H9 (cell line): Measurements from ENCODE around the gene SZRD1. TPM values are rescaled to one million over a fixed set of nuclear protein-coding genes. Genes with fewer than 3 reads are reported as not detected.

Experiments
- DNase-seq: peaks from one replicate; pipeline ENCODE4 v3.0.0-alpha.2; 2017
- H2AFZ ChIP-seq: one replicate; pipeline ENCODE4 v1.6.1; 2013; ENCODE audit warnings: mild to moderate bottlenecking, low read length, control low read depth, moderate library complexity
- H2AK5ac ChIP-seq: 2 replicates; pipeline ENCODE4 v1.6.1; 2013; ENCODE audit warnings: low read length, control low read depth, mixed read lengths; ENCODE audit not compliant: insufficient read length
- H2BK120ac ChIP-seq: one replicate; pipeline ENCODE4 v1.6.1; 2013; ENCODE audit warnings: low read depth, mild to moderate bottlenecking, low read length, control low read depth, inconsistent platforms; ENCODE audit not compliant: poor library complexity, severe bottlenecking
- H2BK12ac ChIP-seq: 2 replicates; pipeline ENCODE4 v1.6.1; 2013; ENCODE audit warnings: low read length, control low read depth, mixed read lengths, low read depth; ENCODE audit not compliant: insufficient read length
- H2BK15ac ChIP-seq: 2 replicates; pipeline ENCODE4 v1.6.1; 2013; ENCODE audit warnings: low read depth, low read length, control low read depth
- H2BK20ac ChIP-seq: one replicate; pipeline ENCODE4 v1.6.1; 2013; ENCODE audit warnings: low read depth, mild to moderate bottlenecking, low read length, control low read depth, inconsistent platforms; ENCODE audit not compliant: poor library complexity, severe bottlenecking
- H2BK5ac ChIP-seq: 2 replicates; pipeline ENCODE4 v1.6.1; 2013; ENCODE audit warnings: low read length, control low read depth, mixed read lengths; ENCODE audit not compliant: insufficient read length
- H3K14ac ChIP-seq: 2 replicates; pipeline ENCODE4 v1.6.1; 2013; ENCODE audit warnings: low read length, control low read depth; ENCODE audit not compliant: insufficient read depth
- H3K18ac ChIP-seq: 2 replicates; pipeline ENCODE4 v1.6.1; 2013; ENCODE audit warnings: low read depth, mild to moderate bottlenecking, mixed read lengths, low read length, control low read depth; ENCODE audit not compliant: insufficient read length
- H3K23ac ChIP-seq: 2 replicates; pipeline ENCODE4 v1.6.1; 2013; ENCODE audit warnings: low read length, control low read depth, mixed read lengths, low read depth; ENCODE audit not compliant: insufficient read length
- H3K23me2 ChIP-seq: 2 replicates; pipeline ENCODE4 v1.6.1; 2013; ENCODE audit warnings: low read depth, mild to moderate bottlenecking, mixed read lengths, low read length, control low read depth; ENCODE audit not compliant: insufficient read length, poor library complexity, severe bottlenecking
- H3K27ac ChIP-seq: 2 replicates; pipeline ENCODE4 v1.5.1; 2013; ENCODE audit warnings: low read length, control low read depth, mixed read lengths, low read depth; ENCODE audit not compliant: insufficient read length
- H3K27me3 ChIP-seq: 2 replicates; pipeline ENCODE4 v1.6.1; 2013; ENCODE audit warnings: low read length, control low read depth, inconsistent platforms; ENCODE audit not compliant: insufficient read depth
- H3K4ac ChIP-seq: 2 replicates; pipeline ENCODE4 v1.6.1; 2013; ENCODE audit warnings: low read depth, mild to moderate bottlenecking, control low read depth, inconsistent platforms, low read length, moderate library complexity
- H3K4me1 ChIP-seq: 2 replicates; pipeline ENCODE4 v1.6.1; 2013; ENCODE audit warnings: low read length, control low read depth, inconsistent platforms; ENCODE audit not compliant: insufficient read depth
- H3K4me2 ChIP-seq: 2 replicates; pipeline ENCODE4 v1.6.1; 2013; ENCODE audit warnings: low read length, control low read depth, mixed read lengths; ENCODE audit not compliant: insufficient read length, insufficient read depth
- H3K56ac ChIP-seq: 2 replicates; pipeline ENCODE4 v1.6.1; 2013; ENCODE audit warnings: low read depth, mild to moderate bottlenecking, mixed read lengths, low read length, control low read depth; ENCODE audit not compliant: insufficient read length
- H3K79me1 ChIP-seq: 2 replicates; pipeline ENCODE4 v1.6.1; 2013; ENCODE audit warnings: low read depth, mild to moderate bottlenecking, moderate library complexity, low read length, control low read depth, inconsistent platforms; ENCODE audit not compliant: insufficient read depth, poor library complexity, severe bottlenecking
- H3K79me2 ChIP-seq: 2 replicates; pipeline ENCODE4 v1.6.1; 2013; ENCODE audit warnings: low read length, control low read depth, inconsistent platforms; ENCODE audit not compliant: insufficient read depth
- H3K9ac ChIP-seq: 2 replicates; pipeline ENCODE4 v1.6.1; 2013; ENCODE audit warnings: low read length, control low read depth, mixed read lengths; ENCODE audit not compliant: insufficient read length; ENCODE audit errors: extremely low read depth
- H3K9me3 ChIP-seq: one replicate; pipeline ENCODE4 v1.6.1; 2013; ENCODE audit warnings: low read depth, low read length, inconsistent platforms; ENCODE audit not compliant: control insufficient read depth
- H3T11ph ChIP-seq: one replicate; pipeline ENCODE4 v1.6.1; 2013; ENCODE audit warnings: mild to moderate bottlenecking, low read length, control low read depth, inconsistent platforms
- H4K20me1 ChIP-seq: one replicate; pipeline ENCODE4 v1.6.1; 2013; ENCODE audit not compliant: control insufficient read depth, insufficient read length, insufficient read depth
- H4K5ac ChIP-seq: 2 replicates; pipeline ENCODE4 v1.6.1; 2013; ENCODE audit warnings: low read depth, mild to moderate bottlenecking, mixed read lengths, low read length, control low read depth; ENCODE audit not compliant: insufficient read length
- H4K8ac ChIP-seq: replicated peaks from 2 replicates; pipeline ENCODE4 v1.6.1; 2013; ENCODE audit warnings: low read length, control low read depth, mixed read lengths, low read depth; ENCODE audit not compliant: insufficient read length
- H4K91ac ChIP-seq: 2 replicates; pipeline ENCODE4 v1.6.1; 2013; ENCODE audit warnings: low read depth, mild to moderate bottlenecking, moderate library complexity, mixed read lengths, low read length, control low read depth; ENCODE audit not compliant: insufficient read length
- H3K27ac Mint-ChIP-seq, 3 experiments: 2 replicates in 2 of 3; 3 replicates in 1 of 3; pipeline ENCODE4 v1.8.0; 2020 to 2021; ENCODE audit warnings: mixed read lengths in 3 of 3, mild to moderate bottlenecking in 1 of 3, moderate library complexity in 1 of 3
- H3K27me3 Mint-ChIP-seq: 2 replicates; pipeline ENCODE4 v1.8.0; 2021; ENCODE audit warnings: low read depth, mild to moderate bottlenecking, moderate library complexity, mixed read lengths
- H3K36me3 Mint-ChIP-seq, 3 experiments: 2 replicates in 2 of 3; 3 replicates in 1 of 3; pipeline ENCODE4 v1.8.0; 2020 to 2021; ENCODE audit warnings: low read depth in 3 of 3, mixed read lengths in 3 of 3; ENCODE audit not compliant: insufficient read depth in 1 of 3
- H3K4me1 Mint-ChIP-seq, 2 experiments: 2 replicates each; pipeline ENCODE4 v1.8.0; 2020; ENCODE audit warnings: mixed read lengths in 2 of 2
- H3K4me3 Mint-ChIP-seq, 2 experiments: 2 replicates in 1 of 2; 3 replicates in 1 of 2; pipeline ENCODE4 v1.8.0; 2020 to 2021; ENCODE audit warnings: mild to moderate bottlenecking in 2 of 2, mixed read lengths in 2 of 2, moderate library complexity in 1 of 2
- H3K9me3 Mint-ChIP-seq, 2 experiments: 2 replicates in 1 of 2; 3 replicates in 1 of 2; pipeline ENCODE4 v1.8.0; 2020; ENCODE audit warnings: mild to moderate bottlenecking in 2 of 2, mixed read lengths in 2 of 2, moderate library complexity in 1 of 2
- CTCF ChIP-seq: fragments of 200-600 bp; sonication (generic); conservative IDR thresholded peaks from 3 replicates; pipeline ENCODE4 v1.8.0; 2021; ENCODE audit warnings: antibody characterized with exemption, mild to moderate bottlenecking
- WGBS: extraction: QIAGEN DNeasy Blood & Tissue Kit; methylation state at CpG from one replicate; pipeline ENCODE4 v1.1.7; 2013; ENCODE audit warnings: missing lambda C conversion rate, low lambda C conversion rate, mixed read lengths; ENCODE audit not compliant: insufficient read length; ENCODE audit errors: extremely low coverage; 5-methylcytosine and 5-hydroxymethylcytosine counted together
- total RNA-seq: library from RNA; stranded (reverse); gene quantifications from 2 replicates; pipeline ENCODE4 v1.2.1, GENCODE V29; 2021

The SZRD1 gene
- total RNA-seq, 1 experiment from 2014 or later: 118 TPM

GRCh38 chr1:16367258-16367967 is 371 bp downstream of the SZRD1 start:
- DNase-seq: peak; percentile 73
- H3K4me1 Mint-ChIP-seq: peaks cover 10 to 18% of the 10 kb centered on the region in 2 experiments
- Histone ChIP-seq H4K5ac (no peak overlapping the region), H2BK15ac (no peak overlapping the region), H3K4me2 (peak overlapping the region; percentile 86), H2AK5ac (no peak overlapping the region), H3K79me1 (peaks cover 4% of the 10 kb centered on the region), H2BK20ac (no peak overlapping the region), H3K4me1 (no peaks in the 10 kb centered on the region), H3K9ac (peak overlapping the region; percentile 82), H3K4ac (no peak overlapping the region; the same call in 1 of the 2 replicates), H3K23me2 (peaks cover 9% of the 10 kb centered on the region), H3K18ac (peak overlapping the region; percentile 86), H2AFZ (no peak overlapping the region), H4K91ac (peak overlapping the region; percentile 51), H2BK12ac (no peak overlapping the region), H3K9me3 (no peaks in the 10 kb centered on the region), H4K8ac (no peak overlapping the region), H3K14ac (peak overlapping the region; percentile 89), H3K79me2 (peaks cover 30% of the 10 kb centered on the region), H3K56ac (no peak overlapping the region), H3K23ac (no peak overlapping the region), H4K20me1 (no peaks in the 10 kb centered on the region), H3K27me3 (no peaks in the 10 kb centered on the region), H3K27ac (peak overlapping the region; percentile 32), H3T11ph (no peak overlapping the region), H2BK5ac (peak overlapping the region; percentile 21), H2BK120ac (no peak overlapping the region)
- no CpG with 5 or more reads among the region's 47 CpGs for WGBS
- TF ChIP-seq CTCF: no peak
- H3K27me3 Mint-ChIP-seq: peaks cover 7% of the 10 kb centered on the region
- no peaks in the 10 kb centered on the region; a peak in 2 of 5 replicates for H3K9me3 Mint-ChIP-seq
- peaks cover 0 to 7% (median 2%) of the 10 kb centered on the region in 3 experiments; a peak in 5 of 7 replicates for H3K36me3 Mint-ChIP-seq
- H3K4me3 Mint-ChIP-seq: peak overlapping the region; percentile 95 to 96
- H3K27ac Mint-ChIP-seq: peak overlapping the region; percentile 98 to 99 (median 99)
